Right cardiac atrium (tissue), 5 donors: Measurements from ENCODE around the gene TSPAN9. TPM values are rescaled to one million over a fixed set of nuclear protein-coding genes. Genes with fewer than 3 reads are reported as not detected.

Source experiments
- ATAC-seq, 2 donors: fragments of 200-7000 bp; cut with Tn5 transposase; one replicate each; pipeline versions ENCODE4 v1.8.0 to v1.9.1; 2020; ENCODE audit warnings: moderate library complexity in 2 of 2, mild to moderate bottlenecking in 1 of 2
- DNase-seq, 3 donors: peaks; one replicate each; pipeline ENCODE4 v3.0.0-alpha.2; 2020
- H3K27ac ChIP-seq: one replicate; pipeline ENCODE4 v1.5.1; 2013; ENCODE audit warnings: mild to moderate bottlenecking, low read length, control low read depth, moderate library complexity
- H3K27me3 ChIP-seq: one replicate; pipeline ENCODE4 v1.6.1; 2013; ENCODE audit not compliant: control insufficient read depth, insufficient read depth
- H3K4me1 ChIP-seq: one replicate; pipeline ENCODE4 v1.6.1; 2013; ENCODE audit warnings: low read length; ENCODE audit not compliant: control insufficient read depth, insufficient read depth
- H3K4me3 ChIP-seq: one replicate; pipeline ENCODE4 v1.5.1; 2013; ENCODE audit warnings: low read length, control low read depth
- H3K9me3 ChIP-seq: one replicate; pipeline ENCODE4 v1.6.1; 2013; ENCODE audit warnings: low read length; ENCODE audit not compliant: control insufficient read depth
- WGBS: extraction: QIAGEN DNeasy Blood & Tissue Kit; methylation state at CpG from one replicate; pipeline ENCODE4 v1.1.7; 2013; 5-methylcytosine and 5-hydroxymethylcytosine counted together
- intact Hi-C, 4 donors: fragments of 100-400 bp; cut with DNase I; formaldehyde crosslinking; loops; one replicate each; pipeline versions ENCODE4 v1.11.0 to v1.14.0; 2022 to 2023
- polyA plus RNA-seq: library from polyadenylated mRNA; stranded (reverse); fragments of 200-250 nt; gene quantifications from one replicate; pipeline ENCODE4 v1.2.3, GENCODE V29; 2013
- total RNA-seq, 4 donors: library from RNA; stranded (reverse); fragmentation: NEBNext Ultra II Directional; extraction: Animal tissue kit (Norgen Biotek cat#: 25700); gene quantifications; one replicate each; pipeline ENCODE4 v1.2.1, GENCODE V29; 2021
- donor health status: healthy with polysubstance abuse.
- donor health status: DM: no; HTN: yes; CAD: no.
- donor health status: DM: no; HTN: no; CAD: no.
- donor health status: DM: no; HTN: yes; CAD: no; lungs with severe emphysema.
- donor health status: DM: yes; HTN: yes; CAD: no.

The TSPAN9 gene
- total and polyA plus RNA-seq, 5 donors: 121 to 184 (median 161) TPM

GRCh38 chr12:3101309-3102024, 24.3 kb downstream of the TSPAN9 start:
- peaks cover 27% of the 10 kb centered on the region for H3K4me1 ChIP-seq
- WGBS: 81% methylated on average over 10 of the region's 10 CpGs

GRCh38 chr12:3102771-3103410, 25.7 kb downstream of the TSPAN9 start:
- no peaks in the 10 kb centered on the region for H3K27me3 ChIP-seq
- H3K4me3 ChIP-seq: no peak overlapping the region
- peaks cover 18% of the 10 kb centered on the region for H3K4me1 ChIP-seq
- DNase-seq (no peak), ATAC-seq (no peak)
- 33% methylated on average over 8 of the region's 8 CpGs for WGBS
- intact Hi-C loops: no loop called here
- no peaks in the 10 kb centered on the region for H3K9me3 ChIP-seq
- H3K27ac ChIP-seq: no peak overlapping the region

More at GRCh38 chr12:3101309-3102024, 24.3 kb downstream of the TSPAN9 start:
- intact Hi-C loops: no loop called here
- DNase-seq (no peak), ATAC-seq (no peak)
- no peaks in the 10 kb centered on the region for H3K27me3 ChIP-seq
- no peak overlapping the region for H3K27ac ChIP-seq
- H3K9me3 ChIP-seq: no peaks in the 10 kb centered on the region
- no peak overlapping the region for H3K4me3 ChIP-seq

- DNase-seq (no peak), ATAC-seq (no peak)
- 91% methylated on average over 7 of the region's 7 CpGs for WGBS
- intact Hi-C loops: no loop called here
- no peak overlapping the region for H3K4me3 ChIP-seq
- peaks cover 13% of the 10 kb centered on the region for H3K4me1 ChIP-seq
- no peaks in the 10 kb centered on the region for H3K9me3 ChIP-seq
- no peak overlapping the region for H3K27ac ChIP-seq
- H3K27me3 ChIP-seq: no peaks in the 10 kb centered on the region
Observed at GRCh38 chr12:3103806-3104205, 26.6 kb downstream of the TSPAN9 start.

GRCh38 chr12:3105690-3106479, 28.7 kb downstream of the TSPAN9 start:
- H3K4me1 ChIP-seq: peaks cover 13% of the 10 kb centered on the region
- H3K27me3 ChIP-seq: no peaks in the 10 kb centered on the region
- H3K27ac ChIP-seq: no peak overlapping the region
- no peaks in the 10 kb centered on the region for H3K9me3 ChIP-seq
- WGBS: 92% methylated on average over 29 of the region's 29 CpGs
- DNase-seq: no peak
- intact Hi-C loops: no loop called here
- no peak for ATAC-seq
- no peak overlapping the region for H3K4me3 ChIP-seq

GRCh38 chr12:3106579-3106978, 29.4 kb downstream of the TSPAN9 start:
- intact Hi-C loops: no loop called here
- no peak overlapping the region for H3K4me3 ChIP-seq
- ATAC-seq: no peak
- WGBS: 70% methylated on average over 7 of the region's 7 CpGs
- H3K9me3 ChIP-seq: no peaks in the 10 kb centered on the region
- DNase-seq: no peak
- H3K27me3 ChIP-seq: no peaks in the 10 kb centered on the region
- H3K27ac ChIP-seq: no peak overlapping the region
- H3K4me1 ChIP-seq: peaks cover 13% of the 10 kb centered on the region

GRCh38 chr12:3107071-3107583, 29.9 kb downstream of the TSPAN9 start:
- no peak overlapping the region for H3K27ac ChIP-seq
- no peaks in the 10 kb centered on the region for H3K9me3 ChIP-seq
- ATAC-seq: peak in 1 of 2 donors; percentile 6
- no peak for DNase-seq
- H3K4me3 ChIP-seq: no peak overlapping the region
- intact Hi-C loops: no loop called here
- WGBS: 72% methylated on average over 14 of the region's 14 CpGs
- peaks cover 13% of the 10 kb centered on the region for H3K4me1 ChIP-seq
- no peaks in the 10 kb centered on the region for H3K27me3 ChIP-seq

- H3K27me3 ChIP-seq: no peaks in the 10 kb centered on the region
- H3K4me1 ChIP-seq: peaks cover 13% of the 10 kb centered on the region
- ATAC-seq (no peak), DNase-seq (no peak)
- 94% methylated on average over 3 of the region's 3 CpGs for WGBS
- H3K4me3 ChIP-seq: no peak overlapping the region
- H3K27ac ChIP-seq: no peak overlapping the region
- intact Hi-C loops: no loop called here
- no peaks in the 10 kb centered on the region for H3K9me3 ChIP-seq
Observed at GRCh38 chr12:3107954-3108353, 30.8 kb downstream of the TSPAN9 start.

- ATAC-seq (no peak), DNase-seq (no peak)
- no peak overlapping the region for H3K4me3 ChIP-seq
- no peak overlapping the region for H3K27ac ChIP-seq
- intact Hi-C loops: no loop called here
- 70% methylated on average over 2 of the region's 2 CpGs for WGBS
- no peaks in the 10 kb centered on the region for H3K27me3 ChIP-seq
- peaks cover 3% of the 10 kb centered on the region for H3K4me1 ChIP-seq
- no peaks in the 10 kb centered on the region for H3K9me3 ChIP-seq
Observed at GRCh38 chr12:3110578-3110977, 33.4 kb downstream of the TSPAN9 start.

- H3K9me3 ChIP-seq: no peaks in the 10 kb centered on the region
Observed at GRCh38 chr12:3113671-3114325, 36.6 kb downstream of the TSPAN9 start.

GRCh38 chr12:3114671-3115070, 37.5 kb downstream of the TSPAN9 start:
- Histone ChIP-seq H3K27ac (no peak overlapping the region), H3K4me1 (peaks cover 13% of the 10 kb centered on the region), H3K27me3 (no peaks in the 10 kb centered on the region), H3K9me3 (no peaks in the 10 kb centered on the region), H3K4me3 (no peak overlapping the region)
- intact Hi-C loops: no loop called here
- WGBS: 93% methylated on average over 4 of the region's 4 CpGs
- DNase-seq (no peak), ATAC-seq (no peak)

More at GRCh38 chr12:3113671-3114325, 36.6 kb downstream of the TSPAN9 start:
- DNase-seq (no peak), ATAC-seq (no peak)
- H3K27ac ChIP-seq: no peak overlapping the region
- H3K4me1 ChIP-seq: peaks cover 5% of the 10 kb centered on the region
- no peaks in the 10 kb centered on the region for H3K27me3 ChIP-seq
- 87% methylated on average over 8 of the region's 8 CpGs for WGBS
- no peak overlapping the region for H3K4me3 ChIP-seq
- intact Hi-C loops: no loop called here
